Vagina (tissue), 2 donors: ENCODE results near the gene ATP5PO. TPM values are rescaled to one million over a fixed set of nuclear protein-coding genes. Genes with fewer than 3 reads are reported as not detected.

Experiments
- DNase-seq, 2 donors: peaks; one replicate each; pipeline ENCODE4 v3.0.0-alpha.2; 2017; ENCODE audit errors: extremely low spot score in 2 of 2
- H3K27ac ChIP-seq: fragments of 200-600 bp; sonication (generic); one replicate; pipeline ENCODE4 v1.5.1; 2019
- H3K27me3 ChIP-seq: fragments of 200-600 bp; sonication (generic); one replicate; pipeline ENCODE4 v1.5.1; 2019
- H3K36me3 ChIP-seq, 2 donors: fragments of 200-600 bp; sonication (generic); one replicate each; pipeline ENCODE4 v1.5.1; 2017 to 2019
- H3K4me1 ChIP-seq: fragments of 200-600 bp; sonication (generic); one replicate; pipeline ENCODE4 v1.5.1; 2019
- H3K4me3 ChIP-seq, 2 donors: fragments of 200-600 bp; sonication (generic); 1 replicate in 1 of 2; 2 replicates in 1 of 2; pipeline ENCODE4 v1.5.1; 2016 to 2019
- H3K9me3 ChIP-seq: fragments of 200-600 bp; sonication (generic); one replicate; pipeline ENCODE4 v1.5.1; 2019
- CTCF ChIP-seq, 3 experiments: fragments of 450-650 bp in 2 of 3; fragments of 200-600 bp in 1 of 3; sonication (generic) in 1 of 3; IDR thresholded peaks; one replicate each; pipeline ENCODE4 v1.5.1; 2017 to 2019; ENCODE audit warnings: antibody characterized with exemption in 3 of 3, mild to moderate bottlenecking in 2 of 3, moderate library complexity in 2 of 3
- POLR2A ChIP-seq, 2 donors: fragments of 450-650 bp; IDR thresholded peaks; one replicate each; pipeline ENCODE4 v1.6.1; 2017; ENCODE audit warnings: antibody characterized with exemption in 2 of 2, mild to moderate bottlenecking in 2 of 2, moderate library complexity in 2 of 2
- POLR2AphosphoS5 ChIP-seq, 2 donors: sonication (generic); formaldehyde crosslinking; IDR thresholded peaks; one replicate each; pipeline ENCODE4 v1.9.0; 2017; ENCODE audit warnings: antibody characterized with exemption in 2 of 2, mild to moderate bottlenecking in 2 of 2, low read depth in 1 of 2; ENCODE audit not compliant: insufficient read depth in 1 of 2
- intact Hi-C: fragments of 100-400 bp; cut with DNase I; formaldehyde crosslinking; loops from one replicate; pipeline ENCODE4 v1.15.1; 2023
- total RNA-seq: library from RNA; depleted of rRNA; stranded (reverse); fragments of >200 nt; gene quantifications from one replicate; pipeline ENCODE4 v1.2.3, GENCODE V29; 2016

Gene ATP5PO
- total RNA-seq, 1 donor from 2014 or later: 133 TPM

GRCh38 chr21:33917421-33917820 lies 1.8 kb upstream of the ATP5PO start:
- Histone ChIP-seq H3K4me1 (peaks cover 24% of the 10 kb centered on the region), H3K36me3 (no peaks in the 10 kb centered on the region), H3K4me3 (no peak overlapping the region), H3K27me3 (no peaks in the 10 kb centered on the region), H3K27ac (no peak overlapping the region), H3K9me3 (no peaks in the 10 kb centered on the region)
- intact Hi-C loops: loop anchor here (5.0 kb wide), 1 partner anchor 700 kb away; the partner anchor contains the start of gene RCAN1
- no peak for DNase-seq
- TF ChIP-seq POLR2A (IDR thresholded peaks at IDR 0.05) (no peak), CTCF (IDR thresholded peaks at IDR 0.05) (no peak), POLR2AphosphoS5 (IDR thresholded peaks at IDR 0.05; ENCODE audit: insufficient read depth in 1 of 2, low read depth in 1 of 2) (no peak)

- Histone ChIP-seq H3K27ac (peak overlapping the region; percentile 92), H3K9me3 (no peaks in the 10 kb centered on the region), H3K4me1 (peaks cover 24% of the 10 kb centered on the region), H3K27me3 (no peaks in the 10 kb centered on the region), H3K36me3 (peaks cover 0 to 11% of the 10 kb centered on the region in 2 donors), H3K4me3 (peak overlapping the region; percentile 94 to 100)
- intact Hi-C loops: loop anchor here (5.0 kb wide), 1 partner anchor 701 kb away; the partner anchor contains the start of gene RCAN1
- TF ChIP-seq POLR2AphosphoS5 (IDR thresholded peaks at IDR 0.05; ENCODE audit: insufficient read depth in 1 of 2, low read depth in 1 of 2): no peak
- DNase-seq: no peak
Measured at GRCh38 chr21:33916200-33916567, 580 bp upstream of the ATP5PO start.

GRCh38 chr21:33914188-33914587 lies 1.4 kb downstream of the ATP5PO start:
- no peak for DNase-seq
- H3K9me3 ChIP-seq: no peaks in the 10 kb centered on the region
- intact Hi-C loops: no loop called here
- H3K27me3 ChIP-seq: no peaks in the 10 kb centered on the region
- no peak overlapping the region for H3K4me3 ChIP-seq
- no peak overlapping the region for H3K27ac ChIP-seq
- peaks cover 24% of the 10 kb centered on the region for H3K4me1 ChIP-seq
- TF ChIP-seq POLR2A (IDR thresholded peaks at IDR 0.05) (no peak), POLR2AphosphoS5 (IDR thresholded peaks at IDR 0.05; ENCODE audit: insufficient read depth in 1 of 2, low read depth in 1 of 2) (no peak)
- peaks cover 0 to 26% of the 10 kb centered on the region in 2 donors for H3K36me3 ChIP-seq

GRCh38 chr21:33909756-33910155 lies 5.8 kb downstream of the ATP5PO start:
- intact Hi-C loops: no loop called here
- DNase-seq: no peak

GRCh38 chr21:33908760-33909159 lies 6.8 kb downstream of the ATP5PO start:
- Histone ChIP-seq H3K36me3 (peaks cover 0 to 79% of the 10 kb centered on the region in 2 donors), H3K27ac (no peak overlapping the region), H3K9me3 (no peaks in the 10 kb centered on the region), H3K4me1 (peaks cover 3% of the 10 kb centered on the region), H3K4me3 (no peak overlapping the region), H3K27me3 (no peaks in the 10 kb centered on the region)
- TF ChIP-seq CTCF (IDR thresholded peaks at IDR 0.05) (no peak), POLR2A (IDR thresholded peaks at IDR 0.05) (no peak), POLR2AphosphoS5 (IDR thresholded peaks at IDR 0.05; ENCODE audit: insufficient read depth in 1 of 2, low read depth in 1 of 2) (no peak)
- no peak for DNase-seq
- intact Hi-C loops: no loop called here

More at GRCh38 chr21:33909756-33910155, 5.8 kb downstream of the ATP5PO start:
- H3K4me3 ChIP-seq: no peak overlapping the region
- no peak overlapping the region for H3K27ac ChIP-seq
- no peaks in the 10 kb centered on the region for H3K27me3 ChIP-seq
- H3K4me1 ChIP-seq: peaks cover 13% of the 10 kb centered on the region
- H3K9me3 ChIP-seq: no peaks in the 10 kb centered on the region
- TF ChIP-seq CTCF (IDR thresholded peaks at IDR 0.05): no peak
- TF ChIP-seq POLR2A (IDR thresholded peaks at IDR 0.05): no peak
- no peak for TF ChIP-seq POLR2AphosphoS5 (IDR thresholded peaks at IDR 0.05; ENCODE audit: insufficient read depth in 1 of 2, low read depth in 1 of 2)
- peaks cover 0 to 69% of the 10 kb centered on the region in 2 donors for H3K36me3 ChIP-seq

- Histone ChIP-seq H3K27me3 (no peaks in the 10 kb centered on the region), H3K4me1 (peaks cover 6% of the 10 kb centered on the region), H3K4me3 (no peak overlapping the region), H3K9me3 (no peaks in the 10 kb centered on the region), H3K27ac (no peak overlapping the region), H3K36me3 (peaks cover 0 to 70% of the 10 kb centered on the region in 2 donors)
- TF ChIP-seq POLR2AphosphoS5 (IDR thresholded peaks at IDR 0.05; ENCODE audit: insufficient read depth in 1 of 2, low read depth in 1 of 2): no peak
- no peak for TF ChIP-seq CTCF (IDR thresholded peaks at IDR 0.05)
- no peak for TF ChIP-seq POLR2A (IDR thresholded peaks at IDR 0.05)
- no peak for DNase-seq
- intact Hi-C loops: no loop called here
Measured at GRCh38 chr21:33904041-33904440, 11.6 kb downstream of the ATP5PO start.
